HS-5 (cell line): ENCODE data around the gene UNC13B.
"Not testable (repeated sequence)": the region's sequence is repeated elsewhere in the genome, so short reads cannot be mapped to it uniquely, and the experiment has no call there.

Experiments used
- DNase-seq: peaks from one replicate; pipeline ENCODE4 v3.0.0-alpha.2; 2012; ENCODE audit warnings: low read depth

Gene UNC13B

DNA sequence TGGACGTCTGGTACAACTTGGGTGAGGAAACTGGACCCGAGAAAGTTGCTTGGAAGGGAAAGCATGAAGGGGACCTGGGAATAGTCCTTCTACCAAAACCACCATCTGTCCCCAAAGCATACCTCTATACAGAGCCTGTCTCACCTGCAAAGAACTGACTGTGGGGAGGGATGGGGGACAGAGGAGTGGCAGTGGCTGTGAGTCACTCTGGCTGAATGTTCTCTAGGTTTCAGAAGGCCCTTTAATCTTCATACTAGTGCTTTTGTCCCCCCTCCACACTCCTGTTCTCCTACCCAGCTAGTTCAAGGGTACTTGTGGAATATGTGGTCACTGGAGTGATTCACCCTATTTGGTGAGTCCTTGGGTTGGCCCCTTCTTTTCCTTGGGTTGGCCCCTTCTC lies 218.8 kb downstream of the UNC13B start:
- no peak for DNase-seq

DNA sequence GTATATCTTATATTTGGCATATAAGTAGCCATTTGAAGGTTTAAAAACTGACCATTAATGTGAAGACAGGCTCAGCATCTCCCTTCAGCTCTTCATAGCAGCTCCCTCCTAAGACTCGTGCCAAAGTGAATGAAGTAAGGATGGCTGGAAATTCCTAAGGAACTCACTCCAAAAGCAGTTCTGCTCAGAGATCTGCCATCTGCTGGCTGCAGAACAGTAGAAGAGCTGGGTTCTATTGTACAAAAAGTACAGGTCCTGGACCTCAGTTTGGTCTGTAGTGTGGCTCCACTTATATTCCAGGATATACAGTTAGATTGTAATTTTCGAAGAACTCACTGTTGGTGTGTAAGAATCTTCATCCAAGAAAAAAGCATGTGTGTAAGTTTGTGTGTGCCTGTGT lies 223.2 kb downstream of the UNC13B start:
- no peak for DNase-seq

GRCh38 chr9:35395076-35395705 lies 233.4 kb downstream of the UNC13B start:
- no peak for DNase-seq

- no peak for DNase-seq
These were observed 233.9 kb downstream of the UNC13B start for GRCh38 chr9:35395706-35396101.

DNA sequence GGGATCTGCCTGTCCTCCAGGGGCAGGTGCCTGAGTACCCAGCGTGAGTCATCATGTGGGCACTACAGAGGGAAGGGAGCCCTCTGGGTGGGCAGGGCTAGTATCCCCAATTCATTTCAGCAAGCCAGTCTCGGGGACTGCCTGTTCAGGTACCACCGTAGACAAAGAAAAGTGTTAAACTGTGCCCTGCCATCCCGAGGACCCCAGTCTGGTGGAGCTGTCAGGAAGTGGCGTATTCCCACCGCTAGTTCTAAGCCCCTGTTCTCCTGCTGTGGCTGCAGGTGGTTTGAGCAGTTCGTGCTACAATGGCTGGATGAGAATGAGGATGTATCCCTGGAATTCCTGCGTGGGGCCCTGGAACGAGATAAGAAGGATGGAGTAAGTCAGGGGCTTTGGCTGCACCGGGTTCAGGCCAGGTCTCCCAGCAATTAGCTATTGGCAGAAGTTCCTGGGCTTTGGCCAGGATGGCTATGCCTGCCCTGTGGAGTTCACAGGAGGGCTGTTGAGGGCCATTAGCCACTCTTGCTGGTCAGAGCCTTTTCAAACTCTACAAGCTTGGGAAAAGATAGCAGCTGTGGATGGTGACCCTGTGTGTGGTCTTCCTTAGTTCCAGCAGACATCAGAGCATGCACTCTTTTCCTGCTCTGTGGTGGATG lies 234.9 kb downstream of the UNC13B start:
- DNase-seq: no peak

GRCh38 chr9:35397216-35397698 lies 235.4 kb downstream of the UNC13B start:
- no peak for DNase-seq

DNA sequence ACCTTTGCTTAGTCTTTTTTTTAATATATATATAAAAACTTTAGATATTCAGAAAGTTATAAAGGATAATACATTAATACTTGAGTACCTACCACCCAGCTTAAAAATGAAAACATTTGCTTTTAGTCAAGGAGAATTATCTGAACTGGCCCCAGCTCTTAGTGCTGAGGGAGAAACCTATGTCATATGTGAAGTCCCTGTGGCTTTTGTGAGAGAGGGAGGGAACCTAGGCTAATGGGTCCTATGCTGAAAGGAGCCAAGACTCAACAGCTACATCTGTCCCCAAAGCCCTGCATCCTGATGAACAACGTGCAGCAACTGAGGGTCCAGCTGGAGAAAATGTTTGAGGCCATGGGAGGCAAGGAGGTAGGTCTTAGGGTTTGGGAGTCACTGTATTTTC lies 236.1 kb downstream of the UNC13B start:
- DNase-seq: no peak

GRCh38 chr9:35398651-35399335 lies 237.0 kb downstream of the UNC13B start:
- no peak for DNase-seq

GRCh38 chr9:35404865-35405264 lies 243.1 kb downstream of the UNC13B start:
- no peak for DNase-seq

DNA sequence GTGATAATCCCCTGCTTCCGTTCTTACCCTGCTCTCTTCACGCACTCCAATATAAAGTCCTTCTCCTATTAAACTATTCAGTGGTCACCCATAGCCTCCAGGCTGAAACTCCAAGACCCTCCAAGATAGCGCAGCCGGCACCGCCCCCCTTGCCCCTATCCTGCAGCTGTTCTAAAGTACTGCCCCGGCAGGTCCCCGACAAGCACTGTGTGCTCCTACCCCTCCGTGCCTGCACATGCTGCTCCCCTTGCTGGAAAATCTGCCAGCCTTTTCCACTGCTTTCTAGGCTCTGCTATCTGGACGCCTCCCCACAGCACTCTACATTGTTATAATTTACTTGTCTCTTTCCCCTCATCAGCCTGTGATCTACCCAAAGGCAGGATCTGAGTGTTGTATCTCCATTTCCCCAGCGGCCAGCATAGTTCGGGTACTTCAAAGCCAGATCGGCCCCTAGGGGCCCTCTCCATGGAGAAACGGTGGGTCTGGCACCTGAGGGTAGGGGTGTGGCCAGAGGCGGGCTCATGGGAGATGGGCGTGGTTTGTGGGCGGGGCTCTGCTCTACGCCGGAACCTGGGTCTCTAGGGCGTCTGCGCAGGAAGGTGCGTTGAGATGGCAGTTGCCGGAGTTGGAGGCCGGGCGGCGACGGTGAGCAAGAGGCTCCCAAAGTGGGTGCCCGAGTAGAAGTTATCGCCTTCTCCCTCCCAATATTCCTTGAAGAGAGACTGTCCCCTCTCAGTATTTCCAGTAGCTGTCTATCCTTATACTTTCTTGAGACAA lies 244.6 kb downstream of the UNC13B start:
- DNase-seq: no peak

- DNase-seq: no peak
These were observed 246.0 kb downstream of the UNC13B start for GRCh38 chr9:35407846-35408245.

DNA sequence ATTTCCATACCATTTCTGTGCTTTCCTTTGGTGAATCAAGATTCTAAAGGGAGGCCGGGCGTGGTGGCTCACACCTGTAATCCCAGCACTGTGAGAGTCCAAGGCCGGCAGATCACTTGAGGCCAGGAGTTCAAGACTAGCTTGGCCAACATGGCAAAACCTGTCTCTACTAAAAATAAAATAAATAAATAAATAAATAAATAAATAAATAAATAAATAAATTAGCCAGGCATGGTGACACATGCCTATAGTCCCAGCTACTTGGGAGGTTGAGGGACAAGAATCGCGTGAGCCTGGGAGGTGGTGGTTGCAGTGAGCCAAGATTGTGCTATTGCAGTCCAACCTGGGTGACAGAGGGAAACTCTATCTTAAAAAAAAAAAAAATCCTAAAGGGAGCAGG lies 247.6 kb downstream of the UNC13B start:
- not testable (repeated sequence) for DNase-seq

- no peak for DNase-seq
These were observed 253.1 kb downstream of the UNC13B start for GRCh38 chr9:35414889-35415288.

DNA sequence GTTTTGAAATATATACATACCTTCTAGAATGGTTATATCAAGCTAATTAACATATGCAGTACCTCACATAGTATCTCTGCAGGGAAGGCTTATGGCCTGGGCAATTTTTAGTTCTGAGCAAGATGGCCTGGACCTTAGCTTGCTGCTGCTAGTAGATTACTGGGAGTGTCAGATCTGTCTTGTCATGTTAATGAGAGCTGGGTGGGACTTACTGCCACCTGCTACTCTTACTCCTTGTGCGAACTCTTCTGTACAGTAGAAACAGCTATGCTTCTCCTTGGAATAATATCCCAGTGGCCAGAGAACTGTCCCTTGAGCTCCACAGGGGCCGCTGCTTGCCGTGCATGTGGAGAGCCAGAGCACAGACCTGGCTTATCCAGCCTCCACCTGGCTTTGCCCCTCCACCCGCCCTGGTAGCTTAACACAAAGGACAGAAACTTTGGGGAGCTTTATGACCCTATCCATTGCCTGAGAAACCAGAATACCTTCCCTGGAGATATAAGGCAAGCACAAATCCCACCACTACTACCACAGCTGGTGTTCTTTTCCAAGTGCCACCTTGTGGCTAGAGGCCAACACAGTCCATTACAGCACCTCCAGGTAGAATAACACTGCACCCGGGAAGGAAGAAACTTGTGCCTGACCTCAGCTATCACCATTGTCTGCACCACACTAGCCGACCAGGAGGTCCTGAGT lies 253.7 kb downstream of the UNC13B start:
- DNase-seq: no peak

DNA sequence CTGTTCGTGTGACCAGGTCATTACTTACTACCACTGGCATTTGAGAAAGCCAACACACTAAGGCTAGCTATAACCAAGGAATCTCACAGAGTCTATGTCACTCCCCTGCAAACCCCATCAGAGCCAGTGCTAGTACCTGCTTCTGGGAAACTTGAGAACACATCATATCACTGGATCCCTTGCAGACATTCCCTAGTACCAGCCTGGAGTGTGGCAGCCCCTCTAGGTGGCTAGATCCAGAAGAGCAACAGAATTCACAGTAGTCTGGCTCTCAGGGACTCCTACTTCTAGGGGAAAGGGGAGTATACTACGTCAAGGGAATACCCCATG lies 254.3 kb downstream of the UNC13B start:
- no peak for DNase-seq

DNA sequence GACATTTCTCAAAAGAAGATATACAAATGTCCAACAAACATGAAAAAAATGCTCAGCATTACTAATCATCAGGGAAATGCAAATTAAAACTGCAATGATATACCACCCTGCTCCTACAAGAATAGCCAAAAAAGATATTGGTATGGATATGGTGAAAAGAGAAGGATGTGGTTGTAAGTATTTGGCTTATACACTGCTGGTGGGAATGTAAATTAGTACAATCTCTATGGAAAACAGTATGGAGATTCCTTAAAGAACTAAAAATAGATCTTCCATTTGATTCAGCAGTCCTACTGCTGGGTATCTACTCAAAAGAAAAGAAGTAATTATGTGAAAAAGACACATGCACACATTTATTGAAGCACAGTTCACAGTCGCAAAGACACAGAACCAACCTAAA lies 260.5 kb downstream of the UNC13B start:
- DNase-seq: no peak

DNA sequence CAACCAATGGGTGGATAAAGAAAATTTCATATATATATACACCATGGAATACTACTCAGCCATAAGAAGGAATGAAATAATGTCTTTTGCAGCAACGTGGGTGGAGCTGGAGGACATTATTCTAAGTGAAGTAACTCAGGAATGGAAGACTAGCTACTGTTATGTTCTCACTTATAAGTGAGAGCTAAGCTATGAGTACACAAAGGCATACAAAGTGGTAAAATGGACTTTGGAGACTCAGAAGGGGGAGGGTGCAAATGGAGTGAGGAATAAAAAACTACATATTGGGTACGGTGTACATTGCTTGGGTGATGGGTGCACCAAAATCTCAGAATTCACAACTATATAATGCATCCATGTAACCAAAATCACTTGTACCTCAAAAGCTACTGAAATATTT lies 260.9 kb downstream of the UNC13B start:
- no peak for DNase-seq

GRCh38 chr9:35423499-35423898 lies 261.7 kb downstream of the UNC13B start:
- DNase-seq: no peak

DNA sequence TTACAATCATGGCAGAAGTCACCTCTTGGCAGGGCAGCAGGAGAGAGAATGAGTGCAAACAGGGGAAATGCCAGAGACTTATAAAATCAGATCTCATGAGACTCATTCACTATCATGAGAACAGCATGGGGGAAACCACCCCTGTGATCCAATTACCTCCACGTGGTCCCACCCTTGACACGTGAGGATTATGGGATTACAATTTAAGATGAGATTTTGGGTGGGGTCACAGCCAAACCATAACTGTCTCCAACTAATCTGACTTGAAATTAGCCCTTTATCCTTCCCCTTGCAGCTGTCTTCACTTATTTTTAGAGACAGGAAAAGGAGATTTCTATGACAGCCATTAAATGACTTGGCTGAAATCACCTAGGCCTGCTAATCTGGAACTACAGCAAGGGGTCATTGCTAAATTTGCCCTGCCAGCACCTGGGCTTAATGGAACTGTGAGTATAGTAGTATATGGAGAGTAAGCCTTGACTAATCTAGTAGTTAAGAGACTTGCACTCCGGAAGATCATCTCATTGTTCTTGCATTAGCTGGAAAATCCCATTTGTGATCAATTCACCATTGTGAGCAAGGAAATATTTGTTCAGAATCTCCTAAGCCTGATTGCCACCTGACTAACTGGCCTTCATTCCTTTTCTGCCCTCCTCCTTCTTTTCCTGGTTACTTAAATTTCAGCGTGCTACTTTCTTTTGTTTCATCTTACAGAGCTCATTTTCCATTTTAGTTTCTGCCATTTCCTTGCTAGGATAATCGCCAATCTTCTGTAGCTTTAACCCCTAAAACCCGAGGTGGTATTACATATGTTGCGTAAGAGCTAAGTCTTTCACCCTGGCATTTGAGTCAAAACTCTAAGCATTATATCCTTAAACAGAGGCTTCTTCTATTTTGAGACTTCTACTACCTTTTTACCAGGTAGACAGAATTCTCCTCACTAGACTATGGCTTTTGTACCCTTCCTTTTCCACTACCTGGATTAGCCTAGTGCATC lies 262.8 kb downstream of the UNC13B start:
- no peak for DNase-seq

- no peak for DNase-seq
These were observed 264.8 kb downstream of the UNC13B start for GRCh38 chr9:35426627-35427026.

DNA sequence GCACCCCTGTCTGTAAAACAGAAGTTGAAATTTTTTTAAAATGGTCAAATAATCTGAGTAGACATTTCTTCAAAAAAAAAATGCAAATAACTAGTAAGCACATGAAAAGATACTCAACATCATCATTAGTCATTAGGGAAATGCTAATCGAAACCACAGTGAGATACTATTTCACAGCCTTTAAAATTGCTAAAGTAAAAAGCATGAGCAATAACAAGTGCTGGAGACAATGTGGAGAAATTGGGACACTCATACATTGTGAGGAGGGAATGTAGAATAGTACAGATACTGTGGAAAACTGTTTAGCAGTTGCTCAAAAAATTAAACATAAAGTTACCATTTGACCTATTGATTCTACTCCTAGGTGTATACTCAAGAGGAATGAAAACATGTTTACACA lies 269.7 kb downstream of the UNC13B start:
- no peak for DNase-seq
